ENCODE measurements around the gene TBC1D22A.

- TF ChIP-seq EZH2phosphoT487 (IDR thresholded peaks at IDR 0.05; ENCODE audit: borderline replicate concordance, low read depth, low read length), result no peak
- TF ChIP-seq CTCF (conservative IDR thresholded peaks at IDR 0.05; ENCODE audit: low read length), result no peak
These were observed 109.4 kb downstream of the TBC1D22A start for GRCh38 chr22:46871826-46872225.

All from OCI-LY7 (cell line).